ENCODE measurements around the gene HCN2. TPM values are rescaled to one million over a fixed set of nuclear protein-coding genes. Genes with fewer than 3 reads are reported as not detected.

The HCN2 gene
- total RNA-seq, 2 experiments from 2014 or later, result 0.06 to 1.0 TPM

DNA sequence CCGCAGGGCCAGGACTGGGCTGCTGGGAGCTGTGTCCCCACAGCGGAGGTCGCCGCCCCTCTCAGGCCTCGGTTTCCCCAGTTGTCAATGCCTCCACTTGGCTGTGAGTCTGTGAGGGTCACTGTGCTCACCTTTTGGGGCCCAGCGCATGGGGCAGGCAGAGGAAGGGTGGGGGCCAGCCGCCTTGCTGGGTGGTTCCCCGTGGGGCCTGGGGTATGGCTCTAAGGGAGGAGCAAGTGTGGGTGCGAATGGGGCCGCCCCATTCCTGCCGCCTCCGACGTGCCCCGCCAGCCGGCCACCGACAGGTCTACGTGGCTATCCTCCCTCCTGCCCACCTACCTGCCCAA is 49.2 kb downstream of the HCN2 start:
- ChIA-PET CTCF (ENCODE audit: unreplicated experiment) (no interaction called here), POLR2A (no interaction called here)
- H3K4me2 ChIP-seq (ENCODE audit: low read length), result peak overlapping the region; percentile 73
- no peak overlapping the region for H3K27ac ChIP-seq (ENCODE audit: low read depth, low read length, poor library complexity, severe bottlenecking)
- no peaks in the 10 kb centered on the region; the same call in 1 of the 2 replicates for H4K20me1 ChIP-seq (ENCODE audit: insufficient read depth, low read length)
- no peak overlapping the region for H3K4me3 ChIP-seq (ENCODE audit: low read depth, low read length, poor library complexity, severe bottlenecking)
- H3K9me3 ChIP-seq (ENCODE audit: low read length), result no peaks in the 10 kb centered on the region
- H3K36me3 ChIP-seq (ENCODE audit: insufficient read depth, low read length), result peaks cover 6% of the 10 kb centered on the region
- H3K79me2 ChIP-seq (ENCODE audit: insufficient read depth, low read depth, low read length), result no peaks in the 10 kb centered on the region
- no peaks in the 10 kb centered on the region for H3K9me2 ChIP-seq (ENCODE audit: insufficient read depth, low read length)
- TF ChIP-seq, protein P1, sequence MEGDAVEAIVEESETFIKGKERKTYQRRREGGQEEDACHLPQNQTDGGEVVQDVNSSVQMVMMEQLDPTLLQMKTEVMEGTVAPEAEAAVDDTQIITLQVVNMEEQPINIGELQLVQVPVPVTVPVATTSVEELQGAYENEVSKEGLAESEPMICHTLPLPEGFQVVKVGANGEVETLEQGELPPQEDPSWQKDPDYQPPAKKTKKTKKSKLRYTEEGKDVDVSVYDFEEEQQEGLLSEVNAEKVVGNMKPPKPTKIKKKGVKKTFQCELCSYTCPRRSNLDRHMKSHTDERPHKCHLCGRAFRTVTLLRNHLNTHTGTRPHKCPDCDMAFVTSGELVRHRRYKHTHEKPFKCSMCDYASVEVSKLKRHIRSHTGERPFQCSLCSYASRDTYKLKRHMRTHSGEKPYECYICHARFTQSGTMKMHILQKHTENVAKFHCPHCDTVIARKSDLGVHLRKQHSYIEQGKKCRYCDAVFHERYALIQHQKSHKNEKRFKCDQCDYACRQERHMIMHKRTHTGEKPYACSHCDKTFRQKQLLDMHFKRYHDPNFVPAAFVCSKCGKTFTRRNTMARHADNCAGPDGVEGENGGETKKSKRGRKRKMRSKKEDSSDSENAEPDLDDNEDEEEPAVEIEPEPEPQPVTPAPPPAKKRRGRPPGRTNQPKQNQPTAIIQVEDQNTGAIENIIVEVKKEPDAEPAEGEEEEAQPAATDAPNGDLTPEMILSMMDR (conservative IDR thresholded peaks at IDR 0.05; ENCODE audit: low read length), result no peak
- no peak for TF ChIP-seq EZH2phosphoT487 (IDR thresholded peaks at IDR 0.05; ENCODE audit: borderline replicate concordance, low read depth, low read length)
- H2AFZ ChIP-seq (ENCODE audit: low read length), result no peak overlapping the region
- BruUV-seq (replicated peaks), result no TSS peak
- no peak for DNase-seq (ENCODE audit: low spot score)
- intact Hi-C loops (cut with micrococcal nuclease; ENCODE audit: unreplicated experiment), result no loop called here
- H3K4me1 ChIP-seq (ENCODE audit: insufficient read depth, low read length, poor library complexity, severe bottlenecking), result peaks cover 6% of the 10 kb centered on the region

DNA sequence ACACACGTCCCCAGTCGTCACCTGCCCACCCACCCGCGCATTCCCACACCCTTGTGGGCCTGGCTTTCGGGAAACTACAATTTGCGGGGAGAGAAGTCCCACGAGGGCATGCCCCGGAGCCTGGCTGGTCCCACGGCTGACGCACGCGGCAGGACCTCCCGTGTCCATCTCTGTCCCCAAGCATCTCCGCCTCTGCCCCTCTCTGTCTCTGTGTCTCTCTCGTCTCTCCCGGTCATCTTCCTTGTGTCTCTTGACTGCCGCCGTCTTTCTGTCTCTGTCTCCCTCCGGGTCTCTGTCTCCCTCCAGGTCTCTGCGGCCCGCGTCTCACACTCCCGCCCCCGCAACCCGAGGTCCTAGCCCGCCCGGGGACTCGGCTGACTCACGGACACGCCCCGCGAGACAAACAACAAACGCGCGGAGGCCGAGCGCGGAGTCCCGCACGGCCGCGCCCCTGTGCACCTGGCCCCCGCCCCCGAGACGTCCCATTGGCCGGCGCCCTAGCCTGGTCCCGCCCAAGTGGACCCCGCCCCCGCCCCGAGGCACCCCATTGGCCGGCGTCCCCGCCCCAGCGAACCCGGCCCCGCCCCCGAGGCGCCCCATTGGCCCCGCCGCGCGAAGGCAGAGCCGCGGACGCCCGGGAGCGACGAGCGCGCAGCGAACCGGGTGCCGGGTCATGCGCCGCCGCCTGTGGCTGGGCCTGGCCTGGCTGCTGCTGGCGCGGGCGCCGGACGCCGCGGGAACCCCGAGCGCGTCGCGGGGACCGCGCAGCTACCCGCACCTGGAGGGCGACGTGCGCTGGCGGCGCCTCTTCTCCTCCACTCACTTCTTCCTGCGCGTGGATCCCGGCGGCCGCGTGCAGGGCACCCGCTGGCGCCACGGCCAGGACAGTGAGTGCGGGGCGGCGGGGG is 49.8 kb downstream of the HCN2 start, which contains the start of gene FGF22:
TSS of gene FGF22 (plus strand) at position 627 of the 908 bp plus-strand sequence. CDS start at position 674, 47 bp downstream.
- ChIA-PET POLR2A (no interaction called here), CTCF (ENCODE audit: unreplicated experiment) (no interaction called here)
- Histone ChIP-seq H3K27ac (ENCODE audit: low read depth, low read length, poor library complexity, severe bottlenecking) (no peak within 1 kb of the TSS), H2AFZ (ENCODE audit: low read length) (no peak within 1 kb of the TSS), H3K9me2 (ENCODE audit: insufficient read depth, low read length) (no peaks in the 10 kb centered on the region), H3K9me3 (ENCODE audit: low read length) (no peaks in the 10 kb centered on the region), H3K4me2 (ENCODE audit: low read length) (peak within 1 kb of the TSS; percentile 77), H3K79me2 (ENCODE audit: insufficient read depth, low read depth, low read length) (no peaks in the 10 kb centered on the region), H4K20me1 (ENCODE audit: insufficient read depth, low read length) (no peaks in the 10 kb centered on the region; the same call in 1 of the 2 replicates), H3K36me3 (ENCODE audit: insufficient read depth, low read length) (peaks cover 12% of the 10 kb centered on the region), H3K4me3 (ENCODE audit: low read depth, low read length, poor library complexity, severe bottlenecking) (peak within 1 kb of the TSS; percentile 59), H3K4me1 (ENCODE audit: insufficient read depth, low read length, poor library complexity, severe bottlenecking) (peaks cover 6% of the 10 kb centered on the region)
- peak; percentile 91 for DNase-seq (ENCODE audit: low spot score)
- no TSS peak for BruUV-seq (replicated peaks)
- TF ChIP-seq EZH2phosphoT487 (IDR thresholded peaks at IDR 0.05; ENCODE audit: borderline replicate concordance, low read depth, low read length), result no peak
- TF ChIP-seq, protein P1 (conservative IDR thresholded peaks at IDR 0.05; ENCODE audit: low read length), result no peak
- intact Hi-C loops (cut with micrococcal nuclease; ENCODE audit: unreplicated experiment), result no loop called here

DNA sequence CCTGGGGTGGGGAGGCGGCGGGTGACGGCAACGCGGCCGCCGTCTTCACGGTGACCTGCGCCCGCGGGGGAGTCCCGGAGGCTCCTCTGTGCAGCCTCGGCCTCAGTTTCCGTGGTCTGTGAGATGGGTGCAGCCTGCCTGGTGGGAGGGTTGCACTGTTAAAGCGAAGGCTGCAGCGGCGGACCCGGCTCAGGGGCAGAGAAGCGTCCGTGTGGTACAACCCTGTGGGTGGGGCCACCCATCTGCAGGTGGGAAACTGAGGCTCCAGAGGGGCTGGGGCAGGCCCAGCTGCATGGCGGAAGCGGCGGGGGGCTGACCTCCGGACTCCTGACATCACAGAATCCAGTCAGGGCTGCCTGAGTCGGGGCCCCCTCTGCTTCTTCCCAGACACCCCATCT is 50.5 kb downstream of the HCN2 start:
- peaks cover 19% of the 10 kb centered on the region for H3K36me3 ChIP-seq (ENCODE audit: insufficient read depth, low read length)
- peak overlapping the region; percentile 57 for H3K4me3 ChIP-seq (ENCODE audit: low read depth, low read length, poor library complexity, severe bottlenecking)
- peak overlapping the region; percentile 77 for H3K4me2 ChIP-seq (ENCODE audit: low read length)
- no peaks in the 10 kb centered on the region; the same call in 1 of the 2 replicates for H4K20me1 ChIP-seq (ENCODE audit: insufficient read depth, low read length)
- H3K9me2 ChIP-seq (ENCODE audit: insufficient read depth, low read length), result no peaks in the 10 kb centered on the region
- intact Hi-C loops (cut with micrococcal nuclease; ENCODE audit: unreplicated experiment), result no loop called here
- no TSS peak for BruUV-seq (replicated peaks)
- H3K27ac ChIP-seq (ENCODE audit: low read depth, low read length, poor library complexity, severe bottlenecking), result no peak overlapping the region
- POLR2A ChIA-PET, result no interaction called here
- peaks cover 6% of the 10 kb centered on the region for H3K4me1 ChIP-seq (ENCODE audit: insufficient read depth, low read length, poor library complexity, severe bottlenecking)
- no peak overlapping the region for H2AFZ ChIP-seq (ENCODE audit: low read length)
- no peaks in the 10 kb centered on the region for H3K9me3 ChIP-seq (ENCODE audit: low read length)
- H3K79me2 ChIP-seq (ENCODE audit: insufficient read depth, low read depth, low read length), result no peaks in the 10 kb centered on the region
- TF ChIP-seq, protein P1 (conservative IDR thresholded peaks at IDR 0.05; ENCODE audit: low read length), result no peak
- TF ChIP-seq EZH2phosphoT487 (IDR thresholded peaks at IDR 0.05; ENCODE audit: borderline replicate concordance, low read depth, low read length), result no peak
- DNase-seq (ENCODE audit: low spot score), result no peak
- CTCF ChIA-PET (ENCODE audit: unreplicated experiment), result no interaction called here

Measured in OCI-LY7 (cell line).